Prostate gland (tissue), 2 donors: Measurements from ENCODE around the gene ARHGAP25.

ENCODE experiments used
- CTCF ChIP-seq, 4 experiments: fragments of 200-600 bp in 2 of 4; fragments of 450-650 bp in 2 of 4; sonication (generic) in 2 of 4; IDR thresholded peaks; 1 replicate in 3 of 4; 2 replicates in 1 of 4; pipeline ENCODE4 v1.5.1; 2016 to 2019; ENCODE audit warnings: antibody characterized with exemption in 4 of 4, mild to moderate bottlenecking in 2 of 4, moderate library complexity in 2 of 4
- POLR2A ChIP-seq: fragments of 450-650 bp; IDR thresholded peaks from one replicate; pipeline ENCODE4 v1.6.1; 2016; ENCODE audit warnings: antibody characterized with exemption, mild to moderate bottlenecking

GRCh38 chr2:68765739-68766375 is 31.2 kb downstream of the ARHGAP25 start:
- no peak for TF ChIP-seq CTCF (IDR thresholded peaks at IDR 0.05)
- TF ChIP-seq POLR2A = no peak
